NT2/D1 (cell line): ENCODE measurements around the gene ANO9.

Experiments used
- SUZ12 ChIP-seq: IDR thresholded peaks from 2 replicates; pipeline ENCODE4 v1.6.1; 2011; ENCODE audit not compliant: insufficient read length, insufficient read depth; ENCODE audit errors: extremely low read depth
- YY1 ChIP-seq: IDR thresholded peaks from 2 replicates; pipeline ENCODE4 v1.6.1; 2011; ENCODE audit not compliant: insufficient read length, insufficient read depth
- ZNF274 ChIP-seq: IDR thresholded peaks from 2 replicates; pipeline ENCODE4 v1.6.1; 2011; ENCODE audit warnings: mild to moderate bottlenecking, low read depth, low read length

GRCh38 chr11:453564-453963 lies 11.8 kb upstream of the ANO9 start:
- TF ChIP-seq ZNF274 (no peak), SUZ12 (no peak), YY1 (no peak)
